HepG2 (cell line): ENCODE measurements around the gene CCDC73. TPM values are rescaled to one million over a fixed set of nuclear protein-coding genes. Genes with fewer than 3 reads are reported as not detected.
A peak's percentile ranks its signal among the peaks of the same experiment; 100 is the strongest.

ENCODE experiments used
- ATF6 ChIP-seq: sonication (generic); formaldehyde crosslinking; conservative IDR thresholded peaks from 2 replicates; pipeline ENCODE4 v1.4.0; 2020; ENCODE audit warnings: missing genetic modification reagents
- BORCS8-MEF2B ChIP-seq: sonication (generic); formaldehyde crosslinking; IDR thresholded peaks from 2 replicates; pipeline ENCODE4 v1.8.0; 2022; ENCODE audit warnings: mild to moderate bottlenecking, missing genetic modification reagents
- CBX1 ChIP-seq: IDR thresholded peaks from one replicate; pipeline ENCODE4 v1.6.1; 2016; ENCODE audit warnings: antibody characterized with exemption, low read depth
- FOXC1 ChIP-seq: sonication (generic); formaldehyde crosslinking; IDR thresholded peaks from 2 replicates; pipeline ENCODE4 v1.8.0; 2022; ENCODE audit warnings: mild to moderate bottlenecking, missing genetic modification reagents, borderline replicate concordance
- GABPA ChIP-seq, 2 experiments: IDR thresholded peaks; 2 replicates each; pipeline ENCODE4 v1.6.1; 2011 to 2016; ENCODE audit warnings: low read depth in 2 of 2, low read length in 1 of 2, missing biosample characterization in 1 of 2, missing genetic modification characterization in 1 of 2
- HNRNPL ChIP-seq: fragments of 200-400 bp; formaldehyde crosslinking; IDR thresholded peaks from 2 replicates; pipeline ENCODE4 v1.6.1; 2017; ENCODE audit warnings: mild to moderate bottlenecking, low read depth, low read length
- ISX ChIP-seq: sonication (generic); formaldehyde crosslinking; conservative IDR thresholded peaks from 2 replicates; pipeline ENCODE4 v1.5.0; 2020; ENCODE audit warnings: missing genetic modification reagents
- JUN ChIP-seq: sonication (generic); formaldehyde crosslinking; IDR thresholded peaks from 2 replicates; pipeline ENCODE4 v1.4.0; 2020; ENCODE audit warnings: mild to moderate bottlenecking, missing genetic modification reagents
- KMT2B ChIP-seq: IDR thresholded peaks from 2 replicates; pipeline ENCODE4 v1.6.1; 2016; ENCODE audit warnings: missing genetic modification reagents, missing compliant biosample characterization
- MEF2D ChIP-seq: sonication (generic); formaldehyde crosslinking; IDR thresholded peaks from 2 replicates; pipeline ENCODE4 v1.5.1; 2020; ENCODE audit warnings: mild to moderate bottlenecking, missing genetic modification reagents
- MEIS1 ChIP-seq: sonication (generic); formaldehyde crosslinking; IDR thresholded peaks from 2 replicates; pipeline ENCODE4 v1.9.0; 2021; ENCODE audit warnings: mild to moderate bottlenecking, missing genetic modification reagents, moderate library complexity, borderline replicate concordance
- NFKB2 ChIP-seq: sonication (generic); formaldehyde crosslinking; IDR thresholded peaks from 2 replicates; pipeline ENCODE4 v1.4.0; 2020; ENCODE audit warnings: missing genetic modification reagents, borderline replicate concordance
- NKX3-1 ChIP-seq: sonication (generic); formaldehyde crosslinking; IDR thresholded peaks from 2 replicates; pipeline ENCODE4 v1.5.0; 2020; ENCODE audit warnings: missing genetic modification reagents
- PPARG ChIP-seq: conservative IDR thresholded peaks from 2 replicates; pipeline ENCODE4 v1.6.1; 2016; ENCODE audit warnings: missing biosample characterization, missing genetic modification reagents
- RELA ChIP-seq: sonication (generic); formaldehyde crosslinking; IDR thresholded peaks from 2 replicates; pipeline ENCODE4 v1.4.0; 2020; ENCODE audit warnings: missing genetic modification reagents
- SKI ChIP-seq: fragments of 450-650 bp; IDR thresholded peaks from one replicate; pipeline ENCODE4 v1.6.1; 2018; ENCODE audit warnings: mild to moderate bottlenecking; ENCODE audit not compliant: partially characterized antibody
- SMAD3 ChIP-seq: sonication (generic); formaldehyde crosslinking; IDR thresholded peaks from 2 replicates; pipeline ENCODE4 v1.4.0; 2020; ENCODE audit warnings: missing genetic modification reagents
- TP53 ChIP-seq: sonication (generic); formaldehyde crosslinking; conservative IDR thresholded peaks from 2 replicates; pipeline ENCODE4 v1.4.0; 2020; ENCODE audit warnings: missing genetic modification reagents
- XRCC5 ChIP-seq: fragments of 200-400 bp; formaldehyde crosslinking; optimal IDR thresholded peaks from 2 replicates; pipeline ENCODE3; 2017; ENCODE audit warnings: mild to moderate bottlenecking, low read length
- ZNF263 ChIP-seq: sonication (generic); formaldehyde crosslinking; IDR thresholded peaks from 2 replicates; pipeline ENCODE4 v1.4.0; 2020; ENCODE audit warnings: missing genetic modification reagents
- ZNF264 ChIP-seq: sonication (generic); formaldehyde crosslinking; IDR thresholded peaks from 2 replicates; pipeline ENCODE4 v1.4.0; 2020; ENCODE audit warnings: missing genetic modification reagents
- ZNF382 ChIP-seq: sonication (generic); formaldehyde crosslinking; IDR thresholded peaks from 2 replicates; pipeline ENCODE4 v1.5.0; 2020; ENCODE audit warnings: missing genetic modification reagents, mild to moderate bottlenecking, borderline replicate concordance
- ZNF441 ChIP-seq: sonication (generic); formaldehyde crosslinking; IDR thresholded peaks from 2 replicates; pipeline ENCODE4 v1.7.0; 2021; ENCODE audit warnings: missing genetic modification reagents, borderline replicate concordance
- ZNF446 ChIP-seq: sonication (generic); formaldehyde crosslinking; IDR thresholded peaks from 2 replicates; pipeline ENCODE4 v1.5.0; 2020; ENCODE audit warnings: mild to moderate bottlenecking, missing genetic modification reagents
- ZNF552 ChIP-seq: sonication (generic); formaldehyde crosslinking; IDR thresholded peaks from 2 replicates; pipeline ENCODE4 v1.9.0; 2022; ENCODE audit warnings: missing genetic modification reagents, mild to moderate bottlenecking, borderline replicate concordance
- polyA plus RNA-seq, 8 experiments: library from polyadenylated mRNA; depleted of rRNA in 3 of 8; stranded (reverse) in 7 of 8; unstranded in 1 of 8; fragments of >200 nt; fragmentation: Illumina TruSeq in 4 of 8; extraction: Trizol in 4 of 8; gene quantifications; 2 replicates each; pipeline versions ENCODE4 v1.2.1 to v1.2.3, GENCODE V29; 2011 to 2016; ENCODE audit warnings: low read depth in 4 of 8, missing spikeins in 1 of 8, mixed read lengths in 1 of 8; ENCODE audit not compliant: insufficient read depth in 1 of 8
- total RNA-seq, 5 experiments: library from RNA; depleted of rRNA; stranded (reverse); fragments of >200 nt; fragmentation: Illumina TruSeq; extraction: Trizol; gene quantifications; 2 replicates each; pipeline ENCODE4 v1.2.3, GENCODE V29; 2016; ENCODE audit warnings: low read depth in 1 of 5
- TF ChIP-seq, protein P1 (sequence below): sonication (generic); formaldehyde crosslinking; IDR thresholded peaks from 2 replicates; pipeline ENCODE4 v1.8.0; 2022; ENCODE audit warnings: missing genetic modification reagents, mild to moderate bottlenecking, inconsistent platforms, borderline replicate concordance
- TF ChIP-seq, protein P2 (sequence below): sonication (generic); formaldehyde crosslinking; IDR thresholded peaks from 2 replicates; pipeline ENCODE4 v1.8.0; 2022; ENCODE audit warnings: mild to moderate bottlenecking, missing genetic modification reagents, moderate library complexity

CCDC73 gene
- total and polyA plus RNA-seq, 2 of the 13 experiments (the other 11 are each of a cell fraction or from before 2014, with no cell fraction given), result 0.01 to 0.11 TPM

GRCh38 chr11:32583459-32584271 lies 210.8 kb downstream of the CCDC73 start, which contains the start of gene EIF3M (continued):
- peak; percentile 60; the same call in 1 of the 2 replicates for TF ChIP-seq ZNF263 (CRISPR knock-in tag)
- TF ChIP-seq PPARG, result no peak; the same call in 1 of the 2 replicates
- TF ChIP-seq SKI, result no peak
- peak; percentile 52; the same call in 1 of the 2 replicates for TF ChIP-seq ZNF441 (CRISPR knock-in tag)
- 0 out of 2 replicates have a peak, but pooled peaks have one; percentile 75 for TF ChIP-seq HNRNPL
- 0 out of 2 replicates have a peak, but pooled peaks have one; percentile 42 for TF ChIP-seq ZNF446 (CRISPR knock-in tag)
- TF ChIP-seq JUN (CRISPR knock-in tag), result no peak
- peak; percentile 84 for TF ChIP-seq BORCS8-MEF2B (CRISPR knock-in tag)
- no peak for TF ChIP-seq MEIS1 (CRISPR knock-in tag)
- TF ChIP-seq GABPA (IDR thresholded peaks at IDR 0.05; ENCODE audit: low read depth, low read length), result peak; percentile 99
- TF ChIP-seq GABPA (CRISPR knock-in tag; IDR thresholded peaks at IDR 0.05; ENCODE audit: low read depth), result peak; percentile 100
- TF ChIP-seq, protein P1, sequence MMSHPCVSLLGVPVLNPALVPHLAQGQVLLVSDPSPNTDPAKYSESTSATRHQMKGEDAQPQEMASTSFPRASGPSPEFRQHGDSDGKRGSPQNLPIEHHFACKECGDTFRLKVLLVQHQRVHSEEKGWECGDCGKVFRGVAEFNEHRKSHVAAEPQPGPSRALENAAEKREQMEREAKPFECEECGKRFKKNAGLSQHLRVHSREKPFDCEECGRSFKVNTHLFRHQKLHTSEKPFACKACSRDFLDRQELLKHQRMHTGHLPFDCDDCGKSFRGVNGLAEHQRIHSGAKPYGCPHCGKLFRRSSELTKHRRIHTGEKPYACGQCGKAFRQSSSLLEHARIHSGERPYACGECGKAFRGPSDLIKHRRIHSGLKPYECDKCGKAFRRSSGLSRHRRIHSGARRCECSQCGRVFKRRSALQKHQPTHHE (CRISPR knock-in tag), result peak; percentile 75; the same call in 1 of the 2 replicates
- no peak for TF ChIP-seq ATF6 (CRISPR knock-in tag)
- peak; percentile 79 for TF ChIP-seq NKX3-1 (CRISPR knock-in tag)
- TF ChIP-seq NFKB2, result peak; percentile 48
- peak; percentile 92 for TF ChIP-seq CBX1
- TF ChIP-seq ZNF552, result peak; percentile 66; the same call in 1 of the 2 replicates
- TF ChIP-seq XRCC5, result peak; percentile 57
- TF ChIP-seq ZNF382 (CRISPR knock-in tag), result no peak
- peak; percentile 97 for TF ChIP-seq KMT2B (CRISPR knock-in tag)
- peak; percentile 30; the same call in 1 of the 2 replicates for TF ChIP-seq ZNF264 (CRISPR knock-in tag)
- TF ChIP-seq MEF2D (CRISPR knock-in tag), result peak; percentile 81
- TF ChIP-seq ISX (CRISPR knock-in tag), result 0 out of 2 replicates have a peak, but pooled peaks have one; percentile 65
- TF ChIP-seq, protein P2, sequence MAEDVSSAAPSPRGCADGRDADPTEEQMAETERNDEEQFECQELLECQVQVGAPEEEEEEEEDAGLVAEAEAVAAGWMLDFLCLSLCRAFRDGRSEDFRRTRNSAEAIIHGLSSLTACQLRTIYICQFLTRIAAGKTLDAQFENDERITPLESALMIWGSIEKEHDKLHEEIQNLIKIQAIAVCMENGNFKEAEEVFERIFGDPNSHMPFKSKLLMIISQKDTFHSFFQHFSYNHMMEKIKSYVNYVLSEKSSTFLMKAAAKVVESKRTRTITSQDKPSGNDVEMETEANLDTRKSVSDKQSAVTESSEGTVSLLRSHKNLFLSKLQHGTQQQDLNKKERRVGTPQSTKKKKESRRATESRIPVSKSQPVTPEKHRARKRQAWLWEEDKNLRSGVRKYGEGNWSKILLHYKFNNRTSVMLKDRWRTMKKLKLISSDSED (CRISPR knock-in tag), result no peak
- TF ChIP-seq RELA (CRISPR knock-in tag), result no peak
- TF ChIP-seq TP53, result peak; percentile 85
- peak; percentile 86; the same call in 1 of the 2 replicates for TF ChIP-seq SMAD3 (CRISPR knock-in tag)
- peak; percentile 89 for TF ChIP-seq FOXC1 (CRISPR knock-in tag)
